ENCODE results near the gene RAP1GDS1. TPM values are rescaled to one million over a fixed set of nuclear protein-coding genes. Genes with fewer than 3 reads are reported as not detected.

RAP1GDS1 gene
- total RNA-seq, 4 donors from 2014 or later = 36.2 to 40.9 (median 37.9) TPM

GRCh38 chr4:98237204-98237603, 24.0 kb upstream of the RAP1GDS1 start:
- no peaks in the 10 kb centered on the region for H3K36me3 ChIP-seq
- no peak for DNase-seq
- TF ChIP-seq CTCF (IDR thresholded peaks at IDR 0.05) (no peak), POLR2A (IDR thresholded peaks at IDR 0.05) (no peak)
- H3K27ac ChIP-seq = no peak overlapping the region
- no peaks in the 10 kb centered on the region for H3K9me3 ChIP-seq
- intact Hi-C loops (cut with DNase I) = no loop called here
- 90 to 92% methylated on average over 3 of the region's 3 CpGs for WGBS, 2 donors
- H3K4me1 ChIP-seq = no peaks in the 10 kb centered on the region
- H3K4me3 ChIP-seq (replicated peaks in 1 of 3) = no peak overlapping the region
- H3K27me3 ChIP-seq = no peaks in the 10 kb centered on the region

GRCh38 chr4:98242063-98242462, 19.1 kb upstream of the RAP1GDS1 start:
- intact Hi-C loops (cut with DNase I) = no loop called here
- WGBS, 2 donors = 91 to 96% methylated on average over 1 of the region's 1 CpG
- no peaks in the 10 kb centered on the region for H3K9me3 ChIP-seq
- H3K27ac ChIP-seq = no peak overlapping the region
- no peak overlapping the region for H3K4me3 ChIP-seq (replicated peaks in 1 of 3)
- TF ChIP-seq POLR2A (IDR thresholded peaks at IDR 0.05) = no peak
- TF ChIP-seq CTCF (IDR thresholded peaks at IDR 0.05) = no peak
- no peak for DNase-seq
- no peaks in the 10 kb centered on the region for H3K36me3 ChIP-seq
- no peaks in the 10 kb centered on the region for H3K4me1 ChIP-seq
- H3K27me3 ChIP-seq = no peaks in the 10 kb centered on the region

- DNase-seq = no peak
- WGBS, 2 donors = 88 to 89% methylated on average over 2 of the region's 2 CpGs
- H3K4me3 ChIP-seq (replicated peaks in 1 of 3) = no peak overlapping the region
- no peaks in the 10 kb centered on the region for H3K4me1 ChIP-seq
- no peaks in the 10 kb centered on the region for H3K36me3 ChIP-seq
- H3K27me3 ChIP-seq = no peaks in the 10 kb centered on the region
- no peak overlapping the region for H3K27ac ChIP-seq
- no peaks in the 10 kb centered on the region for H3K9me3 ChIP-seq
- TF ChIP-seq POLR2A (IDR thresholded peaks at IDR 0.05) (no peak), CTCF (IDR thresholded peaks at IDR 0.05) (no peak)
- intact Hi-C loops (cut with DNase I) = no loop called here
Measured at GRCh38 chr4:98242538-98242937, 18.6 kb upstream of the RAP1GDS1 start.

- DNase-seq = no peak
- Histone ChIP-seq H3K4me1 (no peaks in the 10 kb centered on the region), H3K9me3 (no peaks in the 10 kb centered on the region), H3K4me3 (replicated peaks in 1 of 3) (no peak overlapping the region), H3K27ac (no peak overlapping the region), H3K36me3 (no peaks in the 10 kb centered on the region), H3K27me3 (no peaks in the 10 kb centered on the region)
- intact Hi-C loops (cut with DNase I) = no loop called here
- WGBS, 2 donors = 72 to 81% methylated on average over 4 of the region's 4 CpGs
- TF ChIP-seq POLR2A (IDR thresholded peaks at IDR 0.05) (no peak), CTCF (IDR thresholded peaks at IDR 0.05) (no peak)
Measured at GRCh38 chr4:98245226-98245625, 16.0 kb upstream of the RAP1GDS1 start.

- intact Hi-C loops (cut with DNase I) = no loop called here
- no peaks in the 10 kb centered on the region for H3K27me3 ChIP-seq
Measured at GRCh38 chr4:98248934-98249333, 12.2 kb upstream of the RAP1GDS1 start.

More at GRCh38 chr4:98248934-98249333, 12.2 kb upstream of the RAP1GDS1 start:
- H3K27ac ChIP-seq = no peak overlapping the region
- no peaks in the 10 kb centered on the region for H3K36me3 ChIP-seq
- DNase-seq = no peak
- TF ChIP-seq POLR2A (IDR thresholded peaks at IDR 0.05) (no peak), CTCF (IDR thresholded peaks at IDR 0.05) (no peak)
- no peaks in the 10 kb centered on the region for H3K4me1 ChIP-seq
- no peaks in the 10 kb centered on the region for H3K9me3 ChIP-seq
- H3K4me3 ChIP-seq (replicated peaks in 1 of 3) = no peak overlapping the region
